Hepatic stellate cell (primary cell): ENCODE measurements around the gene PNKP.

Experiments
- DNase-seq: peaks from one replicate; pipeline ENCODE4 v3.0.0; 2011; ENCODE audit warnings: low spot score

Gene PNKP

DNA sequence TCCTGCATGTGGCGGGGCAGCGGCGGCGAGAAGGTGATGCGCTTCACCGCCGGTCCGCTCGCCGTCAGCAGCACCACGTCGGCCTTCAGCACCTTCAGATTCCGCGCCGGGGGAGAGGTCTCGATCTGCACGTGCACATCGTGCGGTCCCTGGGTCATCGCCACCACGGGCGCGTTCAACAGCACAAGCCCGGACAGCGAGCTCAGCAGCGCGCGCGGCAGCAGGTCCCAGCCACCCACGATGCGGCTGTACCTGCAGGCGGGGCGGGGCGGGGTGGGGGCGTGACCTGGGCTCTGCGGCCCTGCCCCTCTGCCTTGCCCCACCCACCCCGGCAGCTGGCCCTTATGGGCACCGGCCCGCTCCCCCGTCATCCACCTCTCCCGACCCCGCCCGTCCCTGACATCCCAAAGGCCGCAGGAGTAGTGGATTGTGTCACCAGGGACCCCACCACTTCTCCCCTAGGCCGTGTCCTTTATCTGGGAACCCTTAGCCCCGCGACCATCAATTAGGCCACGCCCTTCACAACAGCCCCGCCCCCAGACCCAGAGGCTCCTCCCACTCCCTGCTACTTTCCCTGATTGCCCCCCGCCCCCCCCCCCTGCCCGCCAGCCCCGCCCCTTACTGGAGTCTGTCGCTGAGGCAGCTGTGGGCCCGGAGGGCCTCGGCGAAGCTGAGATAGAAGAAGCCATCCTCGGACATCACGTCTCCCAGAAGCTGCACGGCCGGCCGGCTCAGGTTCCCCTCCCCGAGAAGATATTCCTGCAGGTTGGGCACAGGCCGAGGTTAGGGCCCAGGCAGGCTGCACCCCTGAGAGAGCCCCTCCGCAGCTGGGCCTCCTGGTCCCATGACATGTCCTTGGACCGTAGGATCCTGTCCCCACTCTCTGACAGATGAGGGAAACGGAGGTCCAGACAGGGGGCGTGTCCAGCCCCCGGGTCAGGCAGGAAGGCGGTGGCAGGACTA is 23.3 kb upstream of the PNKP start:
- no peak for DNase-seq

DNA sequence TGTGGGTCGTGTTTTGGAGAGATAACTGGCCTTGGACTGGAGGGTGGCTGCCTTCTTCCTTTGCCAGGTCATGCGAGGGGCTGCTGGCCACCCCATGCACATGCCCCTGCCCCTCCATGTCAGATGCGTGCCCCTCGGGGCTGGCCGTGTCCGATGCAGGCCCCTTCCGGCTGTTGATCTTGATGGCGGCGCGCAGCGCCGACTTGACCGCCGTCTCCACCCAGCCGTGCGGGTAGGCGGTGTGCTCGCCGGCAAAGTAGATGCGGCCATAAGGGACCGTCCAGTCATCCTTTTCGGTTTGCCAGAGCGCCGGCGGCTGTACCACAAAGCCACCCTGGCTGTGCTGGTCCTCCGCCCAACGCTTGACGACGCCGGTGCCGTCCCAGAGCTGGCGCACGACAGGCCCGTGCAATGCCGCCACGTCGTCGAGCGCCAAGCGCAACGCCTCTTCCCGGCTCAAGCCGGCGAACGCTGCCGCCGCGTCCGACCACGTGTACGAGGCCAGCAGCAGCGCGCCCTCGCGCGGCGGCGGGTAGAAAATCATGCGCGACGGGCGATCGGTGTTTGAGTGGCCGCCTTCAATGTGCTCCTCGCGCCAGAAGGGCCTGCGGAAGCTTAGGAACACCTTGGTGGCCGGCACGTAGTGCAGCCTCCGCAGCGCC is 22.4 kb upstream of the PNKP start:
- DNase-seq, result peak; percentile 62

- DNase-seq, result no peak
Measured at GRCh38 chr19:49889038-49889686, 21.8 kb upstream of the PNKP start.

DNA sequence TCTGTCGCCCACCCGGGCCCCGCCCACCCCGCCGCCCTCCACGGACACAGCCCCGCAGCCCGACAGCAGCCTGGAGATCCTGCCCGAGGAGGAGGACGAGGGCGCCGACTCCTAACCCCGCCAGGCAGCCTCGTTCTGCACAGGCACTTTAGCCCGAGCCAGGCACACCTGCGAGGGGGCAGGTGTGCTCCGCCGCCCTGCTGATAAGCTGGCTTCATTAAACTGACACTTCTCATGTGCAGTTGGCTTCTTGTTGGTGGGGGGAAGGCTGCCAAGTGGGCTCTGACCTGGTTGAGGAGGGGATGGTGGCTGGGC is 21.1 kb upstream of the PNKP start:
- no peak for DNase-seq

DNA sequence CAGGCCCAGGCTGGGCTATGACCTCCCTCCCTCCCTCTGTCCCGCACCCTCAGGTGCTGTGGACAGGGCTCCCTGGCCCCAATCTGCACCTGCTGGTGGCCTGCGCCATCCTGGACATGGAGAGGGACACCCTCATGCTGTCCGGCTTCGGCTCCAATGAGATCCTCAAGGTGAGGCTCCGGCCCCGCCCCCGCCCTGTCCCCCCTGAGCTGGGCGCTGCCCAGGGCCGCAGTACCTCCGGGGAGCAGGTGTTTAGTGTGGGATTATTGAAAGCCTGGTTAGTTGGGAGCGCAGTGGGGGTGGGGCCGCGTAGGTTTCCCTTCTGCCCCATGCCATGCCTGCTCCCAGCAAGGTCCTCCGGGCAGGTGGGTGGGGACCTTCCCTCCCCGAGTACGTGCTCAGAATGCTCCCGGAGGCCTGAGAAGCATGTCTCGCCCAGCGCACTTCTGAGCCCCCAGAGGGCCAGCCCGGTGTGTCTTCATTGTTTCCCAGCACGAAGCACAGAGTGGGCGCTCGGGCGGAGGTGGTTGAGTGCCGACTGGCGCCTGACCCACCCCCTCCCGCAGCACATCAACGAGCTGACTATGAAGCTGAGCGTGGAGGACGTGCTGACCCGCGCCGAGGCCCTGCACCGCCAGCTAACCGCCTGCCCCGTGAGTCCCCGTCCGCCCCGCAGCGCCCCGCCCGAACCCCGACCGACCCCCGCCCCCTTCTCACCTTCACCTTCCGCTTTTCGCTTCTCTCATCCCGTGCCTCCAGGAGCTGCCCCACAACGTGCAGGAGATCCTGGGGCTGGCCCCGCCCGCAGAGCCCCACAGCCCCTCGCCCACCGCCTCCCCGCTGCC is 20.5 kb upstream of the PNKP start:
- DNase-seq, result no peak

- DNase-seq, result no peak
Measured at GRCh38 chr19:49887037-49887664, 19.8 kb upstream of the PNKP start.

DNA sequence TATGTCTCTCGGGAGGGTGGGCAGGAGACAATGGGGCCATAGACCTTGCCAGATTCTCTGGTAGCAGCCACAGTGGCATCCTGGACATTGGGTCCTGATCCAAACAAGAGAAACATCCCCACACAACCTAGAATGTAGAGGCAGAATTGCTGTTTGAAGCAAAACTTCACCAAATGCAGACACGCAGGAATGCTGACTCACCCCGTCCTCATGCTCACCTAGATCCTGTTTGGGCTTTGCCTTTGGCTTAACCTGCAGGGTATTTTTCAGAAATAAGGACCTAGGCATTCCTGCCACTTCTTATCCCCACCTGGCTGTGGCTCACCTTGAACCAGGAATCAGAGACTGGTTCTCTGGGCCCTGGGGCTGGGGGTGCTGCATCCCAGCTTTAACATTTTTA is 17.4 kb upstream of the PNKP start:
- no peak for DNase-seq

DNA sequence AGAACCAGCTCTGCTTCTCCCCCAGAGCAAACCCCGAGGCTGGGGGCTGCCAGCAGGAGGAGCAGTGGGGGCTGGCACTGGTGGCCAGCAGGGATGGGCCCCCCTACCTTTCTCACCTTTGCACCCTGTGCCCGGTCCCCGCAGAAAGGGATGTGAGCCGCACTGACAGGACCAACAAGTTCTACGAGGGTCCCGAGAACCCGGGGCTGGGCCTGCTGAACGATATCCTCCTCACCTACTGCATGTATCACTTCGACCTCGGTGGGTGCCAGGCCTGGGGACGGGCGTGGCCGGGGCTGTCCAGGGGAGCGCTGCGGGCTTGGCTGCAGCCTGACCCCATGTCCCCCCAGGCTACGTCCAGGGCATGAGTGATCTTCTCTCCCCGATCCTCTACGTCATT is 16.7 kb upstream of the PNKP start:
- no peak for DNase-seq

- no peak for DNase-seq
Measured at GRCh38 chr19:49883094-49883493, 15.7 kb upstream of the PNKP start.

- no peak for DNase-seq
Measured at GRCh38 chr19:49882643-49883042, 15.3 kb upstream of the PNKP start.

DNA sequence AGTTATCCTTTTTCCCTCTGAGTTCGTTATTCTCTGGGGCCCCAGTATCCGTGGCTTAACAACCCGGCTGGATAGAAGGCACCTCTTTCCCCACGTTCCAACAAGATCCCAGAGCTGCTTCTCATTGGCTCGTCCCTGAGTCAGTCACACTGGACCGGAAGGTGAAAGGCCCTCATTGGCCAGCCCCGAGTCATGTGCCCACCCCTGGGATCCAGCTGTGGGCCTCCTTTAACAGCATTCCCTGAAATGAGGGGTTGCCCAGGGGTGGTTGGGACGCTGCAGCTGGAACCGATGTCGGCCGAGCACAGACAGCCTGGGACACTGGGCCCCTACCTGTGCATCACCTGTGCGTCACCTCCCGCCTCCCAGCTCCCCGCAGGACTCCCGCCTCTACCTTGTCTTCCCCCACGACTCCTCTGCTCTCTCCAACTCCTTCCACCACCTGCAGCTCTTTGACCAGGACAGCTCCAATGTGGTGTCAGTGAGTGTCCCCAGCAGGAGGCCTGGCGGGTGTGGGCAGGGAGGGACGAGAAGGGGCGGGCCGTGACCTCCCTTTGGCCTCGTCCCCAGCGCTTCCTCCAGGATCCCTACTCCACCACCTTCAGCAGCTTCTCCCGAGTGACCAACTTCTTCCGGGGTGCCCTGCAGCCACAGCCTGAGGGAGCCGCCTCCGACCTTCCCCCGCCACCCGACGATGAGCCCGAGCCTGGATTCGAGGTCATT is 14.5 kb upstream of the PNKP start:
- DNase-seq, result no peak

GRCh38 chr19:49881186-49881585 is 13.8 kb upstream of the PNKP start:
- DNase-seq, result no peak

- DNase-seq, result no peak
Measured at GRCh38 chr19:49880162-49880869, 12.9 kb upstream of the PNKP start.

DNA sequence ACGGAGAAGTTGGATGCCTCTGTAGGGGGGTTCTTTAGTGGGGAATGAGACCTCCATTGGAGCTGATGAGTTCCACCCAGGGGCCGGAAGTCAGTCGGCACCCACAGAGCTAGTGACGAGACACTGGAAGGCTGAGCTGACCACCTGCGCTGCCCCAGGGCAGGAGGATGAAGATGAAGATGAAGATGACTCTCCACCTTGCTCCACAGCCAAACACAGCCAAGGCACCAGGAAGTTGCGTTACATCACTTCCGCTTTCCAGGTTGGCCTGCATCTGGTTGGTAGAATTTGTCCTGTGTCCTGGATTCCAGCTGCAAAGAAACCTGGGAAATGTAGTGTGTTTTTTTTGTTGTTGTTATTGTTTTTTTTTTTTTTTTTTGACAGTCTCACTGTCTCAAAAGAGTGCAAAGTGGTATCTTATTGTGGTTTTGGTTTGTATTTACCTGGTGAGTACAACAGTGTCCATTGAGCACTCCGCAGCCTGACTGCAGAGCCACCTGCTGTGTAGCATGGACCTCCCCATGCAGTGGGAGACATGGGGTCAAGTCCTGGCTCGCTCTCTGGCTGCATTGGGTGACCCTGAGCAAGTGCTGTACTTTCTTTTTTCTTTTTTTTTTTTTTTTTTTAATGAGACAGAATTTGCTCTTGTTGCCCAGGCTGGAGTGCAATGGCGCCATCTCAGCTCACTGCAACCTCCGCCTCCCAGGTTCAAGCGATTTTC is 12.0 kb upstream of the PNKP start:
- no peak for DNase-seq

DNA sequence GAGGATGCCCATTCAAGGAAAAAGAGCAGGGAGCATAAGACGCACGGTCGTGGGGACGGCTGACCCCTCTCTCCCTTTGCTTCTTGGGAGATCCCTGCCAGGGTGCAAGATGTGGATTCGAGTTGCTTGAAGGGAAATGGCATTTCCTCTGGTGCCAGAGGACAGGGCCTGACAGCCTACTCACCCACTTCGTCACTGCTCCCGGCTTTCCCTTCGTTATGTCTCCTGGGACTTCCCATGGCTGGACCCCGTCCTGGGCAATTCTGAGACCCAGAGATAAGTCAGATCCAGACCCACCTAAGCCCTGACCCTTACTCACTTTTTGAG is 11.3 kb upstream of the PNKP start:
- no peak for DNase-seq

GRCh38 chr19:49877879-49878743 is 10.7 kb upstream of the PNKP start:
- peak; percentile 98 for DNase-seq

DNA sequence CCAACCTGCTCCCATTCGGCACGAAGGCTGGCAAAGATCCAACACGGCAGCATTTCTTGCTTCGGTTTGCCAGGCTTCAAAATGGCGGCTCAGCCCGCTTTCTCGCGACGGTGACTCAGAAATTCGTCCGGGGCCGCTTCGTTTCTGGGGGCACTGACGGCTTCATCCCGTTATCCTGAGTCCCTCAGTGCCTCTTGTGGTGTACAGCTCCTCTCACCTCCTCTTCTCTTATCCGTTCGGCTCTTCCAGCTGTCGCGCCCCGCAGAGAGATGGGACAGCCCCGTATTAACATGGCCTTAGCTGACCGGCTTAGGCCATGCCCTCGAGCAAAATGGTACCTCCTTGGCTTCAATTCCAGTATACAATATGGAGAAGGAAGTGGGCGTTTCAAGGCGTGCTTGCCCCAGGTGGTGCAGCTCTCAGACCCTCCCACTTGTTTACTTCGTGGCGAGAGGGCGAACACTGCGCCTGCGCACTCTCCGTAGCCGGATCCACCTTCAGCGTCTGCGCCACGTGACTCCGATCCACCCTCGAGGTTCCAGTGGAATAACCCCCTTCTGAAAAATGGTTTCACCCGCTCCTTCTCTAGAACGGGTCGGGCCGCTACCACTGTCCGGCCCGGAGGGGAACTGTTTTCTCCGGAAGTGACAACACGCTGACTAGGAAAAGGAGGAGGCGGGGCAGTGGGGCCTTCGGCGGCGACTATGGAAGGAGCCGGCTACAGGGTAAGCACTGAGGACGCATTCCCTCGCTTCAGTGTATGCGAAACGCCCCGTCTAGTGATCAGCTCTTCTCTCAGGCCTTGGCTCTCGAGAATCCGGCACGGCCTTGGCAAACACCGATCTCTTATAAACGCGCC is 9.9 kb upstream of the PNKP start, which contains the start of the genes AKT1S1 and TBC1D17:
TSS of gene AKT1S1 (minus strand) at position 336 of the 859 bp plus-strand sequence. CDS start 4,060 bp downstream, outside the sequence.
TSS of gene TBC1D17 (plus strand) at position 683 of the 859 bp plus-strand sequence. CDS start at position 705, 22 bp downstream.
- peak; percentile 100 for DNase-seq
